Measurements from ENCODE around the gene SLC6A8.
"Not testable (repeated sequence)": the region's sequence is repeated elsewhere in the genome, so short reads cannot be mapped to it uniquely, and the experiment has no call there.

Gene SLC6A8

GRCh38 chrX:153697924-153698865, 10.5 kb downstream of the SLC6A8 start:
- no peak overlapping the region for H3K4me2 ChIP-seq (ENCODE audit: low read length)
- H3K36me3 ChIP-seq (replicated peaks; ENCODE audit: low read depth, low read length): no peaks in the 10 kb centered on the region
- H3K4me1 ChIP-seq (ENCODE audit: low read length): no peaks in the 10 kb centered on the region
- H3K79me2 ChIP-seq (ENCODE audit: low read length): no peaks in the 10 kb centered on the region
- no peak overlapping the region for H3K9ac ChIP-seq (ENCODE audit: low read length)
- H4K20me1 ChIP-seq (ENCODE audit: insufficient read depth, low read length): no peaks in the 10 kb centered on the region
- H3K4me3 ChIP-seq (ENCODE audit: low read length): no peak overlapping the region
- H2AFZ ChIP-seq (ENCODE audit: low read depth, low read length): no peak overlapping the region
- H3K27me3 ChIP-seq (ENCODE audit: low read depth, low read length): no peaks in the 10 kb centered on the region
- no peak overlapping the region for H3K27ac ChIP-seq (ENCODE audit: low read length)
- TF ChIP-seq, protein P1, sequence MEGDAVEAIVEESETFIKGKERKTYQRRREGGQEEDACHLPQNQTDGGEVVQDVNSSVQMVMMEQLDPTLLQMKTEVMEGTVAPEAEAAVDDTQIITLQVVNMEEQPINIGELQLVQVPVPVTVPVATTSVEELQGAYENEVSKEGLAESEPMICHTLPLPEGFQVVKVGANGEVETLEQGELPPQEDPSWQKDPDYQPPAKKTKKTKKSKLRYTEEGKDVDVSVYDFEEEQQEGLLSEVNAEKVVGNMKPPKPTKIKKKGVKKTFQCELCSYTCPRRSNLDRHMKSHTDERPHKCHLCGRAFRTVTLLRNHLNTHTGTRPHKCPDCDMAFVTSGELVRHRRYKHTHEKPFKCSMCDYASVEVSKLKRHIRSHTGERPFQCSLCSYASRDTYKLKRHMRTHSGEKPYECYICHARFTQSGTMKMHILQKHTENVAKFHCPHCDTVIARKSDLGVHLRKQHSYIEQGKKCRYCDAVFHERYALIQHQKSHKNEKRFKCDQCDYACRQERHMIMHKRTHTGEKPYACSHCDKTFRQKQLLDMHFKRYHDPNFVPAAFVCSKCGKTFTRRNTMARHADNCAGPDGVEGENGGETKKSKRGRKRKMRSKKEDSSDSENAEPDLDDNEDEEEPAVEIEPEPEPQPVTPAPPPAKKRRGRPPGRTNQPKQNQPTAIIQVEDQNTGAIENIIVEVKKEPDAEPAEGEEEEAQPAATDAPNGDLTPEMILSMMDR (IDR thresholded peaks at IDR 0.05; ENCODE audit: low read depth, low read length): no peak
- no peak for TF ChIP-seq EZH2phosphoT487 (IDR thresholded peaks at IDR 0.05; ENCODE audit: low read depth)
- no peaks in the 10 kb centered on the region for H3K9me3 ChIP-seq (ENCODE audit: insufficient read depth, low read length)

DNA sequence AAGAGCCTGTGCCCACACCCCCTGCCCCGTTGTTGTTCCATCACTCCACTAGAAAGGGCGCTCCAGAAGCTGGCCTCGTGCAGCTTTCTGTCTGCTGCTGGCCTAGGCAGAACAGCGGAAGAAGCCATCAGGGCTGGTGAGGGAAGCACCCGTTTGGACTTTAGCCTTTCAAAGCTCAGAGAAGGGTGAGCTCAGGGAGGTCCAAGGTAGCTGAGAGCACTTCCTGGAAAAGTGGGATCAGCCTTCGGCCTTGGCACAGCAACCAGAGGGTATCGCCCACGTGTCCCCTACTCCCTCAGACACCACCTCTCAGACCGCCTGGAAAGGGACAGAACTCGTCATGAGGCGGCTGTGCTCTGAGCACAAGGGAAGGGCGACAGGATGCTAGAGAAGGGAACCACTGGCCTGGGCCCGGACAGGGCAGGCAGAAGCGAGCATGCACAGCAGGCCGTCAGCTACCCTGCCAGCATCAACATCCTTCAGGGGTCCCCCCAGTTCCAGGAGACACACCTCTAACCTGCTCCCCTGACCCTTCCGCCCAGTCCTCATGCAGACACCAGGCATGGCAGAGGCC, 11.6 kb downstream of the SLC6A8 start:
- H3K4me3 ChIP-seq (ENCODE audit: low read length); H3K27ac ChIP-seq (ENCODE audit: low read length); H3K9me3 ChIP-seq (ENCODE audit: insufficient read depth, low read length); H3K36me3 ChIP-seq (replicated peaks; ENCODE audit: low read depth, low read length); H3K4me1 ChIP-seq (ENCODE audit: low read length); H3K79me2 ChIP-seq (ENCODE audit: low read length); H3K9ac ChIP-seq (ENCODE audit: low read length); H3K27me3 ChIP-seq (ENCODE audit: low read depth, low read length); H2AFZ ChIP-seq (ENCODE audit: low read depth, low read length); H3K4me2 ChIP-seq (ENCODE audit: low read length); H4K20me1 ChIP-seq (ENCODE audit: insufficient read depth, low read length): not testable (repeated sequence)

GRCh38 chrX:153699784-153700371, 12.2 kb downstream of the SLC6A8 start:
- not testable (repeated sequence) for H3K36me3 ChIP-seq (replicated peaks; ENCODE audit: low read depth, low read length); H3K4me2 ChIP-seq (ENCODE audit: low read length); H3K9me3 ChIP-seq (ENCODE audit: insufficient read depth, low read length); H3K27ac ChIP-seq (ENCODE audit: low read length); H3K27me3 ChIP-seq (ENCODE audit: low read depth, low read length); H3K79me2 ChIP-seq (ENCODE audit: low read length); H4K20me1 ChIP-seq (ENCODE audit: insufficient read depth, low read length); H3K4me1 ChIP-seq (ENCODE audit: low read length); H3K9ac ChIP-seq (ENCODE audit: low read length); H3K4me3 ChIP-seq (ENCODE audit: low read length); H2AFZ ChIP-seq (ENCODE audit: low read depth, low read length)

- H3K79me2 ChIP-seq (ENCODE audit: low read length): no peaks in the 10 kb centered on the region
- H3K36me3 ChIP-seq (replicated peaks; ENCODE audit: low read depth, low read length): no peaks in the 10 kb centered on the region
- no peaks in the 10 kb centered on the region for H3K9me3 ChIP-seq (ENCODE audit: insufficient read depth, low read length)
- H3K9ac ChIP-seq (ENCODE audit: low read length): no peak overlapping the region
- no peak overlapping the region for H3K27ac ChIP-seq (ENCODE audit: low read length)
- H4K20me1 ChIP-seq (ENCODE audit: insufficient read depth, low read length): no peaks in the 10 kb centered on the region
- no peaks in the 10 kb centered on the region for H3K27me3 ChIP-seq (ENCODE audit: low read depth, low read length)
- no peak overlapping the region for H3K4me2 ChIP-seq (ENCODE audit: low read length)
- H3K4me3 ChIP-seq (ENCODE audit: low read length): no peak overlapping the region
- no peak overlapping the region for H2AFZ ChIP-seq (ENCODE audit: low read depth, low read length)
- no peak for TF ChIP-seq EZH2phosphoT487 (IDR thresholded peaks at IDR 0.05; ENCODE audit: low read depth)
- TF ChIP-seq, protein P1 (IDR thresholded peaks at IDR 0.05; ENCODE audit: low read depth, low read length): no peak
- no peaks in the 10 kb centered on the region for H3K4me1 ChIP-seq (ENCODE audit: low read length)
These were observed 12.7 kb downstream of the SLC6A8 start for GRCh38 chrX:153700376-153700945.

All from OCI-LY3 (cell line).